HEK293T (cell line): ENCODE results near the gene BMP7.

Experiments
- CTCF ChIA-PET: fragments of 350-600 bp; formaldehyde crosslinking; extraction: SDS; loops from one replicate; lab custom pipeline; 2021; ENCODE audit warnings: antibody characterized with exemption, inconsistent platforms; lab: Yijun Ruan, JAX
- POLR2A ChIA-PET: fragments of 350-600 bp; formaldehyde crosslinking; extraction: SDS; loops from one replicate; lab custom pipeline; 2020; ENCODE audit warnings: antibody characterized with exemption, inconsistent platforms; lab: Yijun Ruan, JAX
- DNase-seq: peaks from one replicate; pipeline ENCODE4 v3.0.0; 2012; ENCODE audit warnings: mixed read lengths; ENCODE audit errors: extremely low spot score
- ARNT ChIP-seq: fragments of 450-650 bp; IDR thresholded peaks from 2 replicates; pipeline ENCODE4 v1.6.1; 2017; ENCODE audit warnings: mild to moderate bottlenecking
- BHLHE40 ChIP-seq: fragments of 450-650 bp; IDR thresholded peaks from 2 replicates; pipeline ENCODE4 v1.6.1; 2016; ENCODE audit warnings: mild to moderate bottlenecking, moderate library complexity, borderline replicate concordance
- CTBP1 ChIP-seq: fragments of 450-650 bp; IDR thresholded peaks from 2 replicates; pipeline ENCODE4 v1.6.1; 2016; ENCODE audit warnings: borderline replicate concordance
- ELF4 ChIP-seq: fragments of 450-650 bp; IDR thresholded peaks from 2 replicates; pipeline ENCODE4 v1.6.1; 2017; ENCODE audit warnings: antibody characterized with exemption
- FOXA1 ChIP-seq: fragments of 450-650 bp; IDR thresholded peaks from 2 replicates; pipeline ENCODE4 v1.6.1; 2016; ENCODE audit warnings: mild to moderate bottlenecking
- FOXK2 ChIP-seq: fragments of 450-650 bp; IDR thresholded peaks from 2 replicates; pipeline ENCODE4 v1.6.1; 2016; ENCODE audit warnings: mild to moderate bottlenecking
- FOXM1 ChIP-seq: fragments of 450-650 bp; IDR thresholded peaks from 2 replicates; pipeline ENCODE4 v1.6.1; 2017; ENCODE audit warnings: mild to moderate bottlenecking, borderline replicate concordance
- HDGF ChIP-seq: fragments of 450-650 bp; IDR thresholded peaks from 2 replicates; pipeline ENCODE4 v1.6.1; 2017; ENCODE audit warnings: antibody characterized with exemption, borderline replicate concordance
- L3MBTL2 ChIP-seq: fragments of 450-650 bp; conservative IDR thresholded peaks from 2 replicates; pipeline ENCODE4 v1.6.1; 2016; ENCODE audit warnings: mild to moderate bottlenecking
- LEF1 ChIP-seq: fragments of 450-650 bp; IDR thresholded peaks from 2 replicates; pipeline ENCODE4 v1.6.1; 2017; ENCODE audit warnings: mild to moderate bottlenecking, borderline replicate concordance
- NFRKB ChIP-seq: fragments of 450-650 bp; IDR thresholded peaks from 2 replicates; pipeline ENCODE4 v1.6.1; 2016; ENCODE audit warnings: mild to moderate bottlenecking, moderate library complexity
- PKNOX1 ChIP-seq: fragments of 450-650 bp; IDR thresholded peaks from 2 replicates; pipeline ENCODE4 v1.6.1; 2016
- SP1 ChIP-seq: fragments of 450-650 bp; IDR thresholded peaks from 2 replicates; pipeline ENCODE4 v1.6.1; 2017
- SUZ12 ChIP-seq: fragments of 450-650 bp; IDR thresholded peaks from 2 replicates; pipeline ENCODE4 v1.6.1; 2016; ENCODE audit warnings: mild to moderate bottlenecking
- TARDBP ChIP-seq: fragments of 450-650 bp; IDR thresholded peaks from 2 replicates; pipeline ENCODE4 v1.6.1; 2016
- ZNF384 ChIP-seq: fragments of 450-650 bp; IDR thresholded peaks from 2 replicates; pipeline ENCODE4 v1.6.1; 2016

Gene BMP7

GRCh38 chr20:57312138-57312537 lies 45.7 kb upstream of the BMP7 start:
- TF ChIP-seq LEF1 (no peak), L3MBTL2 (no peak), HDGF (no peak), TARDBP (no peak), ZNF384 (no peak), CTBP1 (no peak), ARNT (no peak), SUZ12 (no peak), NFRKB (no peak), FOXK2 (no peak), ELF4 (no peak), FOXA1 (no peak), FOXM1 (no peak), PKNOX1 (no peak), SP1 (no peak), BHLHE40 (no peak)
- CTCF ChIA-PET = no interaction called here

GRCh38 chr20:57310821-57311514 lies 44.5 kb upstream of the BMP7 start:
- ChIA-PET CTCF (no interaction called here), POLR2A (no interaction called here)

More at GRCh38 chr20:57312138-57312537, 45.7 kb upstream of the BMP7 start:
- DNase-seq = no peak
- POLR2A ChIA-PET = no interaction called here

GRCh38 chr20:57309544-57310115 lies 43.2 kb upstream of the BMP7 start:
- no peak for DNase-seq
- CTCF ChIA-PET = no interaction called here
- POLR2A ChIA-PET = no interaction called here
- TF ChIP-seq ARNT (no peak), CTBP1 (no peak), L3MBTL2 (no peak), ELF4 (no peak), BHLHE40 (no peak), HDGF (no peak), FOXK2 (no peak), LEF1 (no peak), SUZ12 (no peak), SP1 (no peak), FOXA1 (no peak)

More at GRCh38 chr20:57310821-57311514, 44.5 kb upstream of the BMP7 start:
- TF ChIP-seq CTBP1 (no peak), FOXM1 (no peak), SUZ12 (no peak), ELF4 (no peak), BHLHE40 (no peak), SP1 (no peak), PKNOX1 (no peak), ARNT (no peak), ZNF384 (no peak), FOXA1 (no peak), NFRKB (no peak), HDGF (no peak)
- DNase-seq = no peak

GRCh38 chr20:57308451-57309271 lies 42.2 kb upstream of the BMP7 start:
- POLR2A ChIA-PET = no interaction called here
- TF ChIP-seq SUZ12 = no peak
- TF ChIP-seq TARDBP = no peak
- CTCF ChIA-PET = no interaction called here
- no peak for DNase-seq

- TF ChIP-seq CTBP1 (no peak), LEF1 (no peak), FOXK2 (no peak), SP1 (no peak), BHLHE40 (no peak), HDGF (no peak), FOXA1 (no peak), FOXM1 (no peak), ELF4 (no peak), PKNOX1 (no peak), ZNF384 (no peak), NFRKB (no peak), TARDBP (no peak), SUZ12 (no peak), ARNT (no peak)
- ChIA-PET CTCF (no interaction called here), POLR2A (no interaction called here)
- DNase-seq = no peak
Measured at GRCh38 chr20:57306747-57307146, 40.3 kb upstream of the BMP7 start.

GRCh38 chr20:57301026-57301425 lies 34.6 kb upstream of the BMP7 start:
- TF ChIP-seq NFRKB = no peak
- DNase-seq = no peak
- CTCF ChIA-PET = no interaction called here

More at GRCh38 chr20:57301026-57301425, 34.6 kb upstream of the BMP7 start:
- POLR2A ChIA-PET = no interaction called here
